Measurements from ENCODE around the gene NUPR1.
"Not testable (repeated sequence)": the region's sequence is repeated elsewhere in the genome, so short reads cannot be mapped to it uniquely, and the experiment has no call there.

The NUPR1 gene

DNA sequence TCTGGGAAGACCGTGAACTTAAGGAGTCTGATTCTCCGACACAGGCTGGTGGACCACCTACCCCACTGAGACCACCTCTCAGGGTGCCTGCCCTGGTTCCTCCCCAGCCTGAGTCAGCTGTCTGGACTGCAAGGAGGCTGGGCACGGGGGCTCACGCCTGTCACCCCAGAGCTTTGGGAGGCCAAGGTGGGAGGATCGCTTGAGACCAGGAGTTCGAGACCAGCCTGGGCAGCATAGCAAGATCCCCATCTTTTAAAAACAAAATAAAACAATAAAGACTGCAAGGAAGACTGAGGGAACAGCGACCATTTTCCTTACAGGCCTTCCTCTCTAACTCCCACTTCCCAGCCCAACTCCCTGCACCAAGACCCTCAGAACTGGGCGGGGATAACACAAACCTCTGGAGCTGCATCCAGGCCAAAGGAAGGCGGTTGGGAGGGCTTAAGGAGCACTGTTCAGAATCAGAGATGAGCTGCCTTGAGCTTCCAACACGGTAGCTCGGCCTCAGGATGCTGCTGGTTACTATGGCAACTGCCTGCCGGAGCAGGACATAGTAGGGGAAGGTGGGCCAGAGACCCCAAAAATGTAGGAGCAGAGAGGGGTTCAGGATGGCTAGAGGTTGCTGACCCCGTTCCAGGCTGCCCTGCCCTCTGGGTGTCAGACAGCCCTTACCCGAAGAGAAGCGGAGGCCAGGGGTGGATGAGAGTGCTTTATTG is 40.0 kb downstream of the NUPR1 start:
- DNase-seq (ENCODE audit: low spot score): no peak

GRCh38 chr16:28497861-28498599 is 40.7 kb downstream of the NUPR1 start:
- no peak for DNase-seq (ENCODE audit: low spot score)

- DNase-seq (ENCODE audit: low spot score): no peak
These were observed 41.4 kb downstream of the NUPR1 start for GRCh38 chr16:28497386-28497785.

- DNase-seq (ENCODE audit: low spot score): no peak
These were observed 41.9 kb downstream of the NUPR1 start for GRCh38 chr16:28496844-28497243.

DNA sequence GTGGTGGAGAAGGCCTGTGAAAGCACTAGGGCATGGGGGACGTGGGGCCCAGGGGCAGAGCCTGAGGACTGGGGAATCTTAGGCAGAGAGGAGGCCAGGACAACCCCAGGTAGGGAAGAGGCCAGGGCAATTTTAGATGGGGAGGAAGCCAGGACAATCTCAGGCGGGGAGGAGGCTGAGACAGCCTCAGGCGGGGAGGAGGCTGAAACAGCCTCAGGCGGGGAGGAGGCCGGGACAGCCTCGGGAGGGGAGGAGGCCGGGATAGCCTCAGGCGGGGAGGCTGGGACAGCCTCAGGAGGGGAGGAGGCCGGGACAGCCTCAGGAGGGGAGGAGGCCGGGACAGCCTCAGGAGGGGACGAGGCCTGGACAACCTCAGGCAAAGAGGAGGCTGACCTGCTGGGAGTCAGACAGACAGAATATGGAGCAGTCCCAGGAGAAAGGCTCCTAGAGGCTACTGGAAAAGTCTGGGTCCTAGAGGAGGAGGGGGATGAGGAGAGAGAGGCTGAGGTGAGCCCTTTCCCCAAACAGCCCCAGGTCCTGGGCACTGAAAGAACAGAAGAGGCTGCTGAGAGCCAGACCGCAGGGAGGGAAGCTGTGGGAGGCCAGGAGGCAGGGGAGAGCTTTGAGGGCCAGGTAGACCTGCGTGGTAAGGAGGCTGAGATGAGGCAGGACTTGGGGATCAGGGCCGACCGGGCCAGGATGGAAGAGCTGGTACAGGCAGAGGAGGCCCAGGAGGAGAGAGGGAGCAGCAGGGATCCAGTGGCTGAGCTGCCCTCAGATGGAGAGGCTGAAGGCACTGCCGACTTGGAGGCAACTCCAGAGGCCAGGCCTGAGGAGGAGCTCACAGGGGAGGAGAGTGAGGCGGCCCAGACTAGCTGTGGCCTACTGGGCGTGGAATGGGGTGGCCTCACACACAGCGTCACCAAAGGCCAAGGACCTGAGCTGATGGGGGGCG is 42.7 kb downstream of the NUPR1 start:
- DNase-seq (ENCODE audit: low spot score): no peak

DNA sequence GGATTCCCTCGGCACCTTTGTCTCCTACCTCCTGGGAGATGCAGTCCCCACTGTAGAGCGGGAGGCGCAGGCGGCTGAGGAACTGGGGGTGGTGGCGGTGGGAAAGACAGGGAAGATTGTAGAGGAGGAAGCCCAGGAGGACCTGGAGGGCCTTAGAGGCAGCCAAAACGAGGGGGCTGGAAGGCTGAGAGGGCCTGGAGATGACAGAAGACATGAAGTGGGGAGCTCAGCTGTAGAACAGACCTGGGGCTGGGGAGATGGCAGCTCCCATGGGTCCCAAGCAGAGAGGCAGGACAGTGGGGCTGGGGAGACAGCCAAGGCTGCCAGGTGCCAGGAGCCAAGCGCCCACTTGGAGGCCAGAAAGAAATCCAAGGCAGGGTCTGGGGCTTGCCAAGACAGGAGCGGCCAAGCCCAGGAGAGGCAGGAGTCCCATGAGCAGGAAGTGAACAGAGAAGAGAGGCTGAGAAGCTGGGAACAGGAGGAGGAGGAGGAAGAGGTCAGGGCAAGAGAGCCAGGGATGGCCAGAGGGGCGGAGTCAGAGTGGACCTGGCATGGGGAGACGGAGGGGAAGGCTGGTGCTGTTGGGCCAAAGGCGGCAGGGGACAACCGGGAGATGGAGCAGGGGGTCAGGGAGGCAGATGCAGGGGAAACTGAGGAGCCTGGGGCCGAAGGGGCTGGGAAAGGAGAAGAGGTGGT is 43.5 kb downstream of the NUPR1 start:
- no peak for DNase-seq (ENCODE audit: low spot score)

GRCh38 chr16:28494121-28494851 is 44.5 kb downstream of the NUPR1 start, which contains the start of gene APOBR:
Gene APOBR, plus strand, starts transcription at chr16:28494643. Its CDS starts 39 bp downstream, at chr16:28494682.
- no peak for DNase-seq (ENCODE audit: low spot score)

- DNase-seq (ENCODE audit: low spot score): no peak
These were observed 46.3 kb downstream of the NUPR1 start for GRCh38 chr16:28492511-28492910.

- DNase-seq (ENCODE audit: low spot score): peak; percentile 96
These were observed 46.8 kb downstream of the NUPR1 start, which contains the start of gene CLN3 for GRCh38 chr16:28491970-28492474. Gene CLN3, minus strand, starts transcription at chr16:28492074. Its CDS starts 315 bp downstream, at chr16:28491759.

GRCh38 chr16:28491230-28491969 is 47.4 kb downstream of the NUPR1 start:
- peak; percentile 8 for DNase-seq (ENCODE audit: low spot score)

- no peak for DNase-seq (ENCODE audit: low spot score)
These were observed 52.5 kb downstream of the NUPR1 start for GRCh38 chr16:28486266-28486665.

- not testable (repeated sequence) for DNase-seq (ENCODE audit: low spot score)
These were observed 55.4 kb downstream of the NUPR1 start for GRCh38 chr16:28483361-28483760.
